Fibroblast of lung (primary cell): ENCODE data around the gene CHTOP. TPM values are rescaled to one million over a fixed set of nuclear protein-coding genes. Genes with fewer than 3 reads are reported as not detected.
A peak's percentile ranks its signal among the peaks of the same experiment; 100 is the strongest.

ENCODE experiments used
- DNase-seq, 2 donors: peaks; one replicate each; pipeline versions ENCODE4 v3.0.0 to v3.0.0-alpha.2; 2010; ENCODE audit warnings: low read depth in 2 of 2
- H2AFZ ChIP-seq: 2 replicates; pipeline ENCODE4 v1.5.1; 2012; ENCODE audit warnings: low read length, control low read depth, inconsistent platforms
- H3K27ac ChIP-seq: 2 replicates; pipeline ENCODE4 v1.5.1; 2011; ENCODE audit warnings: low read length, control low read depth; ENCODE audit not compliant: insufficient read depth
- H3K27me3 ChIP-seq: 2 replicates; pipeline ENCODE4 v1.5.1; 2011; ENCODE audit warnings: mild to moderate bottlenecking, low read length; ENCODE audit not compliant: control insufficient read depth, insufficient read depth
- H3K36me3 ChIP-seq: 2 replicates; pipeline ENCODE4 v1.5.1; 2011; ENCODE audit warnings: low read length; ENCODE audit not compliant: control insufficient read depth, insufficient read depth
- H3K4me1 ChIP-seq: 2 replicates; pipeline ENCODE4 v1.5.1; 2011; ENCODE audit warnings: low read length; ENCODE audit not compliant: control insufficient read depth, insufficient read depth; ENCODE audit errors: extremely low read depth
- H3K4me2 ChIP-seq: 2 replicates; pipeline ENCODE4 v1.5.1; 2011; ENCODE audit warnings: low read length, control low read depth; ENCODE audit not compliant: insufficient read depth; ENCODE audit errors: extremely low read depth
- H3K4me3 ChIP-seq, 4 experiments: fragments of 200-600 bp in 1 of 4; sonication (generic) in 1 of 4; replicated peaks in 1 of 4; 2 replicates each; pipeline ENCODE4 v1.5.1; 2011 to 2016; ENCODE audit warnings: low read length in 4 of 4, low read depth in 3 of 4, mild to moderate bottlenecking in 3 of 4, control low read depth in 2 of 4, inconsistent platforms in 1 of 4, mixed read lengths in 1 of 4; ENCODE audit not compliant: insufficient read depth in 1 of 4; ENCODE audit errors: control extremely low read depth in 1 of 4
- H3K79me2 ChIP-seq: 2 replicates; pipeline ENCODE4 v1.5.1; 2012; ENCODE audit warnings: mild to moderate bottlenecking, low read length, inconsistent platforms; ENCODE audit not compliant: control insufficient read depth, insufficient read depth
- H3K9ac ChIP-seq: 2 replicates; pipeline ENCODE4 v1.5.1; 2011; ENCODE audit warnings: mild to moderate bottlenecking, low read length, control low read depth; ENCODE audit not compliant: insufficient read depth
- H3K9me3 ChIP-seq: 2 replicates; pipeline ENCODE4 v1.5.1; 2012; ENCODE audit warnings: low read depth, low read length; ENCODE audit not compliant: control insufficient read depth, insufficient read depth
- H4K20me1 ChIP-seq: 2 replicates; pipeline ENCODE4 v1.5.1; 2011; ENCODE audit warnings: low read length; ENCODE audit not compliant: control insufficient read depth, insufficient read depth; ENCODE audit errors: extremely low read depth
- EZH2 ChIP-seq: IDR thresholded peaks from 2 replicates; pipeline ENCODE4 v1.5.1; 2012; ENCODE audit warnings: low read length, control low read depth, mild to moderate bottlenecking; ENCODE audit errors: missing control alignments
- polyA plus RNA-seq, 2 donors: library from polyadenylated mRNA; depleted of rRNA in 1 of 2; stranded (reverse) in 1 of 2; unstranded in 1 of 2; fragments of >200 nt; gene quantifications; 2 replicates each; pipeline ENCODE4 v1.2.1, GENCODE V29; 2011 to 2012; ENCODE audit warnings: missing spikeins in 1 of 2
- total RNA-seq: library from RNA; depleted of rRNA; stranded (reverse); fragments of >200 nt; gene quantifications from 2 replicates; pipeline ENCODE4 v1.2.1, GENCODE V29; 2014
- TF ChIP-seq, protein P1 (sequence below), 2 donors: IDR thresholded peaks in 1 of 2; conservative IDR thresholded peaks in 1 of 2; 1 replicate in 1 of 2; 2 replicates in 1 of 2; pipeline ENCODE4 v1.5.1; 2011 to 2012; ENCODE audit warnings: low read length in 2 of 2, control low read depth in 1 of 2, inconsistent platforms in 1 of 2, low read depth in 1 of 2, mild to moderate bottlenecking in 1 of 2

The CHTOP gene
- total and polyA plus RNA-seq, 2 donors (not counting 1 experiment from before 2014, with no cell fraction given): 34.0 to 47.6 TPM

DNA sequence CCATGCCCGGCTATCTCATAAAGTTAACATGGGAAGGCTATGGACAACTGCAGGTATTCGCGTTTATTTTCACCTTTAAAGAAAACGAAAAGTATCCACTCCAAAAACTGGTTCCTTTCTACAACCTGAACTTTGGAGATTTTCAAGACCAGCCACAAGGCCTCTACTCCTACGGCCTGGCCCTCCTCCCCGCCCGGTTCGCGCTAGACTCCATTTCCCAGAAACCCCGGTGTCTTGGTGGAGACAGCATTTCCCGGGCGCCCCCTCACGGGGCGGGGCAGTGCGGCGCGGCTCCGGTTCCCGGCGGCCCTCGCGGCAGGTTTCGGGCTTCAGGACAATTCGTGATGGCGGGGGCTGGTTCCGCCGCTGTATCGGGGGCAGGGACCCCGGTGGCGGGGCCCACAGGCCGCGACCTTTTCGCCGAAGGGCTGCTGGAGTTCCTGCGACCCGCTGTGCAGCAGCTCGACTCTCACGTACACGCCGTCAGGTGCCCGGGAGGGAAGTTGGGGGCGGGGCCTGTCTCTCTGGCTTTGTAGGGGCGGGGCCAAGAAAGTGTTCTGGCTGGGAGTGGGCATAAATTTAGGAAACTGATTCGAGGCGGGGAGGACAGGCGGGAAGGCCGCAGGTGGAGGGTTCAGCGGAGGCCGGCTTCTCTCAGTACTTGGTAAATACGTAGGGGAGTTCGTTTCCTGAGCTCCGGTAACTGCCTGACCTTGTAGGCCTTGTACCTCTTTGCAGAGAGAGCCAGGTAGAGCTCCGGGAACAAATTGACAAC is 24.7 kb downstream of the CHTOP start, which contains the start of gene SNAPIN:
Gene SNAPIN (plus strand): TSS at position 304 of the 775 bp plus-strand sequence. CDS start 41 bp downstream, at position 345.
- Histone ChIP-seq H3K27me3 (no peaks in the 10 kb centered on the region), H3K36me3 (peaks cover 7% of the 10 kb centered on the region), H2AFZ (peak within 1 kb of the TSS; percentile 86), H3K27ac (peak within 1 kb of the TSS; percentile 27), H3K9ac (peak within 1 kb of the TSS; percentile 73), H3K4me2 (peak within 1 kb of the TSS; percentile 37), H4K20me1 (no peaks in the 10 kb centered on the region), H3K4me1 (no peaks in the 10 kb centered on the region), H3K79me2 (peaks cover 12% of the 10 kb centered on the region), H3K4me3 (peak within 1 kb of the TSS; percentile 58 to 99 (median 80)), H3K9me3 (no peaks in the 10 kb centered on the region)
- DNase-seq: peak; percentile 84 to 86
- TF ChIP-seq EZH2: no peak
- TF ChIP-seq, protein P1, sequence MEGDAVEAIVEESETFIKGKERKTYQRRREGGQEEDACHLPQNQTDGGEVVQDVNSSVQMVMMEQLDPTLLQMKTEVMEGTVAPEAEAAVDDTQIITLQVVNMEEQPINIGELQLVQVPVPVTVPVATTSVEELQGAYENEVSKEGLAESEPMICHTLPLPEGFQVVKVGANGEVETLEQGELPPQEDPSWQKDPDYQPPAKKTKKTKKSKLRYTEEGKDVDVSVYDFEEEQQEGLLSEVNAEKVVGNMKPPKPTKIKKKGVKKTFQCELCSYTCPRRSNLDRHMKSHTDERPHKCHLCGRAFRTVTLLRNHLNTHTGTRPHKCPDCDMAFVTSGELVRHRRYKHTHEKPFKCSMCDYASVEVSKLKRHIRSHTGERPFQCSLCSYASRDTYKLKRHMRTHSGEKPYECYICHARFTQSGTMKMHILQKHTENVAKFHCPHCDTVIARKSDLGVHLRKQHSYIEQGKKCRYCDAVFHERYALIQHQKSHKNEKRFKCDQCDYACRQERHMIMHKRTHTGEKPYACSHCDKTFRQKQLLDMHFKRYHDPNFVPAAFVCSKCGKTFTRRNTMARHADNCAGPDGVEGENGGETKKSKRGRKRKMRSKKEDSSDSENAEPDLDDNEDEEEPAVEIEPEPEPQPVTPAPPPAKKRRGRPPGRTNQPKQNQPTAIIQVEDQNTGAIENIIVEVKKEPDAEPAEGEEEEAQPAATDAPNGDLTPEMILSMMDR (conservative IDR thresholded peaks at IDR 0.05 in 1 of 2, IDR thresholded peaks at IDR 0.05 in 1 of 2; ENCODE audit: low read depth in 1 of 2, low read length in 2 of 2): peak in 1 of 2 donors; percentile 17

DNA sequence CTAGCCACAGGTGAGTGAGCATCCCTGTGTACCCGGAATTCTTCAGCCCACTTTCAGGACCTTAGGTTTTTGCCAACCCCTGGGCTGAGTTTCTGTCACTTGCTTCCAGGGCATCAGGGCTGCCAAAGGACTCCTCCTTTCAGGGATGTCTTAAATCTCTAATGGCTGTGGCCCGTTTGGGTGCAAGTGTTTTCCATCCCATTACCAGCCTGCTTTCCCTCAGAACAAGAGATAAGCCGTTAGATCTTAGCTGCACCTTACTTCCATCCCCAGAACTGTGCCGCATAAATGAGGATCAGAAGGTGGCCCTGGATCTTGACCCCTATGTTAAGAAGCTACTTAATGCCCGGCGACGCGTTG is 25.3 kb downstream of the CHTOP start:
- peaks cover 12% of the 10 kb centered on the region for H3K79me2 ChIP-seq
- H3K27ac ChIP-seq: peak overlapping the region; percentile 27
- H4K20me1 ChIP-seq: no peaks in the 10 kb centered on the region
- H3K36me3 ChIP-seq: peaks cover 7% of the 10 kb centered on the region
- peak overlapping the region; percentile 17 for H2AFZ ChIP-seq
- TF ChIP-seq, protein P1 (conservative IDR thresholded peaks at IDR 0.05 in 1 of 2, IDR thresholded peaks at IDR 0.05 in 1 of 2; ENCODE audit: low read depth in 1 of 2, low read length in 2 of 2): no peak
- no peak for TF ChIP-seq EZH2
- no peaks in the 10 kb centered on the region for H3K27me3 ChIP-seq
- peak overlapping the region; percentile 58 to 99 (median 80) for H3K4me3 ChIP-seq
- H3K9me3 ChIP-seq: no peaks in the 10 kb centered on the region
- H3K4me2 ChIP-seq: peak overlapping the region; percentile 15
- DNase-seq: no peak
- peak overlapping the region; percentile 73 for H3K9ac ChIP-seq
- peaks cover 4% of the 10 kb centered on the region for H3K4me1 ChIP-seq

DNA sequence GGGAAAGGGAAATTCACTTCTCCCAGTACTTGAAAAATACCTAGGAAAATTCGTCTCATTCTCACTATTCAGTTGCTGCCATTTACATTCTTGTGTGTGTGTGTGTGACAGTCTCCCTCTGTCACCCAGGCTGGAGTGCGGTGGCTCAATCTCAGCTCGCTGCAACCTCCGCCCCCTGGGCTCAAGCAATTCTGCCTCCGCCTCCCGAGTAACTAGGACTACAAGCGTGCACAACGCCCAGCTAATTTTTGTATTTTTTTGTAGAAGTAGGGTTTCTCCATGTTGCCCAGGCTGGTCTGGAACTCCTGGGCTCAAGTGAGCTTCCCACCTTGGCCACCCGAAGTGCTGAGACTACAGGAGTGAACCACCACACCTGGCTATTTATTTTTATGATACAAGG is 25.8 kb downstream of the CHTOP start:
- no peak overlapping the region for H3K9ac ChIP-seq
- H2AFZ ChIP-seq: no peak overlapping the region
- H3K4me1 ChIP-seq: peaks cover 4% of the 10 kb centered on the region
- H3K27me3 ChIP-seq: no peaks in the 10 kb centered on the region
- H3K4me3 ChIP-seq: peak overlapping the region; percentile 58 to 99 (median 80)
- no peak overlapping the region for H3K27ac ChIP-seq
- H3K36me3 ChIP-seq: peaks cover 9% of the 10 kb centered on the region
- H3K4me2 ChIP-seq: peak overlapping the region; percentile 15
- H3K9me3 ChIP-seq: no peaks in the 10 kb centered on the region
- H4K20me1 ChIP-seq: no peaks in the 10 kb centered on the region
- H3K79me2 ChIP-seq: peaks cover 12% of the 10 kb centered on the region
- TF ChIP-seq EZH2: no peak
- TF ChIP-seq, protein P1 (conservative IDR thresholded peaks at IDR 0.05 in 1 of 2, IDR thresholded peaks at IDR 0.05 in 1 of 2; ENCODE audit: low read depth in 1 of 2, low read length in 2 of 2): no peak
- DNase-seq: no peak
